Endothelial cell (in vitro differentiated cells): Measurements from ENCODE around the gene CCDC85C. TPM values are rescaled to one million over a fixed set of nuclear protein-coding genes. Genes with fewer than 3 reads are reported as not detected.

Experiments used
- DNase-seq: peaks from one replicate; pipeline ENCODE4 v3.0.0; 2021; ENCODE audit warnings: low spot score
- H3K27ac Mint-ChIP-seq: one replicate; pipeline ENCODE4 v1.8.0; 2021; ENCODE audit warnings: mixed read lengths, inconsistent platforms; ENCODE audit not compliant: unreplicated experiment
- H3K27me3 Mint-ChIP-seq: one replicate; pipeline ENCODE4 v1.8.0; 2021; ENCODE audit warnings: mild to moderate bottlenecking, moderate library complexity, mixed read lengths, inconsistent platforms; ENCODE audit not compliant: unreplicated experiment
- H3K36me3 Mint-ChIP-seq: one replicate; pipeline ENCODE4 v1.8.0; 2021; ENCODE audit warnings: mild to moderate bottlenecking, low read depth, mixed read lengths, inconsistent platforms; ENCODE audit not compliant: unreplicated experiment
- H3K4me1 Mint-ChIP-seq: one replicate; pipeline ENCODE4 v1.8.0; 2021; ENCODE audit warnings: mild to moderate bottlenecking, mixed read lengths, inconsistent platforms; ENCODE audit not compliant: unreplicated experiment
- H3K4me3 Mint-ChIP-seq: one replicate; pipeline ENCODE4 v1.8.0; 2021; ENCODE audit warnings: mild to moderate bottlenecking, mixed read lengths, inconsistent platforms; ENCODE audit not compliant: unreplicated experiment
- H3K9me3 Mint-ChIP-seq: one replicate; pipeline ENCODE4 v1.8.0; 2021; ENCODE audit warnings: mixed read lengths, inconsistent platforms; ENCODE audit not compliant: unreplicated experiment
- CTCF ChIP-seq: fragments of 200-600 bp; sonication (generic); IDR thresholded peaks from one replicate; pipeline ENCODE4 v1.5.0; 2021; ENCODE audit warnings: antibody characterized with exemption; ENCODE audit not compliant: unreplicated experiment
- total RNA-seq: library from RNA; stranded (reverse); fragmentation: NEBNext Ultra II Directional; extraction: Animal tissue kit (Norgen Biotek cat#: 25700); gene quantifications from one replicate; pipeline ENCODE4 v1.2.1, GENCODE V29; 2021; ENCODE audit not compliant: unreplicated experiment

Gene CCDC85C
- total RNA-seq, 1 donor from 2014 or later, result 42.1 TPM

- no peak for DNase-seq
- TF ChIP-seq CTCF, result no peak
- Mint-ChIP-seq H3K27me3 (peaks cover 13% of the 10 kb centered on the region), H3K36me3 (peaks cover 6% of the 10 kb centered on the region), H3K4me3 (no peak overlapping the region), H3K9me3 (no peaks in the 10 kb centered on the region), H3K4me1 (peaks cover 63% of the 10 kb centered on the region), H3K27ac (no peak overlapping the region)
Observed at GRCh38 chr14:99600232-99600888, 3.6 kb downstream of the CCDC85C start.

DNA sequence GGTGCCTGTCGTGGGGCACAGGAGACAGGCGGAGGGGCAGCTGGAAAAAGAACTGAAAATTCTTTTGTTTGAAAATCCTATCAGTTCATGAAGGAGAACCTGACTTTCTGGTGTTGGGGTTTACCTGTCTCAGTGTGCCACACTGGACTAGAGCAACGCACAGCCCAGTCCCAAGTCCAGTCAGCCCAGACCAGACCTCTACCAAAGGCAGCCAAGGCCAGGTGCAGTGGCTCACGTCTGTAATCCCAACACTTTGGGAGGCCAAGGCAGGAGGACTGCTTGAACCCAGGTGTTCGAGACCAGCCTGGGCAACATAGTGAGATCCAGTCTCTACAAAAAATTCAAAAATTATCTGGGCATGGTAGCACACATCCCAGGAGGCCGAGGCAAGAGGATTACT is 4.6 kb downstream of the CCDC85C start:
- H3K4me3 Mint-ChIP-seq, result no peak overlapping the region
- peaks cover 66% of the 10 kb centered on the region for H3K4me1 Mint-ChIP-seq
- peaks cover 14% of the 10 kb centered on the region for H3K27me3 Mint-ChIP-seq
- TF ChIP-seq CTCF, result no peak
- H3K27ac Mint-ChIP-seq, result no peak overlapping the region
- peaks cover 6% of the 10 kb centered on the region for H3K36me3 Mint-ChIP-seq
- no peak for DNase-seq
- no peaks in the 10 kb centered on the region for H3K9me3 Mint-ChIP-seq

DNA sequence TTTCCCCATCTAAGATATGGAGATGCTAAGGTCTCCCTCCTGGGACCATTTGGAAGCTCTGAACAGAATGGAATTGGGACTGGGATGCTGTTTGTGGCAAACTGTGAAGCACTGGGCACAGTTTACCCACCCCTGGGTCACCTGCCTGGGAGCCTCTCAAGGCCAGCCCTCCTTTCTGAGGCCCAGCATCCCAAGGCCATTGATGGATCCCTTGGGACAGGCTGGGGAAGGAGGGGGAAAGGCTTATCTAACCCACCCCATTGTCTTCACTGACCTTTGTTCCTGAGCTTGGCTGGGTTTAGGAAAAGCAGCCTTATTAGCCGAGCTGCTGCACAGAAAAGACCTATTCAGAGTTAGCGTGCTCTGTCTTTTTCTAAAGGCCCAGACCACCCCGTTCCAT is 5.2 kb downstream of the CCDC85C start:
- no peak for TF ChIP-seq CTCF
- Mint-ChIP-seq H3K9me3 (no peaks in the 10 kb centered on the region), H3K4me1 (peaks cover 66% of the 10 kb centered on the region), H3K27me3 (peaks cover 14% of the 10 kb centered on the region), H3K36me3 (peaks cover 6% of the 10 kb centered on the region), H3K27ac (no peak overlapping the region), H3K4me3 (peak overlapping the region; percentile 31)
- DNase-seq, result no peak

DNA sequence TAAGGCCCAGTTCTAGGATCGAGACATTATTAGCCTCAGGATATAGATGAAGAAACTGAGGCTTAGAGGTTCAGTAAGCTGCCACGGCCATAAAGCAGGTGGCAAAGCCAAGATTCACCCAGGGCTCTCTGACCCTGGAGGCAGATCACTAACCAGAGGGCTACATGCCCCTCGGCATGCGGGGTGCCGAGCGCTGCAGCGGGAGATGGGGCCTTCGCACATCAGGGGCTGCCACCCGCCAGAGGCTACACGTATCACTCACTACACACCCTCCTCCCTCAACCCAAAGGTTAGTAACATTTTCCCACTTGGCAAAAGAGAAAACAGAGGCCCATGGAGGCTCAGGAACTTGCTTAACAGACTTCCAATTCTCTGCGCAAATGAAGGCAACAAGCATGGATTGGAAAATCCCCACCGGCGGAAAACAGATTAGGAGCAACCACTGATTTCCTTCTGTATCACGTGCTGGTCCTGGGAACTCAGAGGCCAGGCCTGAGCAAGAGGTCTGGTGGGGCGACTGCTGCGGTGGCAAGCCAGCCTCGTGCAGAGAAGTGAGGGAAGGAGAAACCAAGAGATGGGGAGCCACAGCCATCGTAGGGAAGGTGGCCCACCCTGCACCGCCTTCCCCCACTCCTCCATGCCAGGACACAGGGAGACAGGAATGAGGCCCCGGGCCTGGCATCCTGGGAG is 6.0 kb downstream of the CCDC85C start:
- Mint-ChIP-seq H3K9me3 (no peaks in the 10 kb centered on the region), H3K4me1 (peaks cover 66% of the 10 kb centered on the region), H3K4me3 (no peak overlapping the region), H3K27me3 (peaks cover 14% of the 10 kb centered on the region), H3K36me3 (peaks cover 6% of the 10 kb centered on the region), H3K27ac (no peak overlapping the region)
- DNase-seq, result no peak
- TF ChIP-seq CTCF, result no peak

- no peak for DNase-seq
- peak overlapping the region; percentile 94 for H3K27ac Mint-ChIP-seq
- H3K27me3 Mint-ChIP-seq, result peaks cover 10% of the 10 kb centered on the region
- H3K36me3 Mint-ChIP-seq, result peaks cover 8% of the 10 kb centered on the region
- no peaks in the 10 kb centered on the region for H3K9me3 Mint-ChIP-seq
- no peak for TF ChIP-seq CTCF
- peaks cover 66% of the 10 kb centered on the region for H3K4me1 Mint-ChIP-seq
- H3K4me3 Mint-ChIP-seq, result no peak overlapping the region
Observed at GRCh38 chr14:99596772-99597171, 7.2 kb downstream of the CCDC85C start.
